Cerebellar cortex (tissue), 1 donor: Measurements from ENCODE around the gene ACAP3.

Experiments
- DNase-seq: peaks from one replicate; pipeline ENCODE4 v3.0.0-alpha.2; 2015; ENCODE audit warnings: low spot score

The ACAP3 gene

DNA sequence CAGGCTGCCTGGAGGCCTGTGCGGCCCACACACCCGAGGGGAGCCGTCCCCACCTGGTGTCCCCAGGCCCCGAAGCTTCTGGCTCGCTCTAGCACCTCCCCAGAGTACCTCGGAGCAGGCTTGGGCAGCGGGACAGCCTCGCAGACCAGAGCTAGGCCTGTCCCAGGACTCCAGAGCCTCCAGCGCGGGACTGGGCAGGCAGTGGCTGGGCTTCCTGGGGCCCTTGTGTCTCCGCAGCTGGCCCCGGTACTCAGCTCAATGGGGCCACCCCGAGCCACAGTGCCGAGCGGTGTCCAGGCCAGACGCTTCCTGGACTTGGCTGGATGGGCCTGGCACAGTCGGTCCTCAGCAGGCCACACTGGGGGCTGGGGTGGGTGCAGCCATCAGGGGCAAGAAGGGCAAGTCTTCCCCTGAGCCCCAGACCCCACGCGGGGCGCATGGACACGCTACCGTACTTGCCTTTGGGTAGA lies 22.6 kb downstream of the ACAP3 start:
- no peak for DNase-seq

DNA sequence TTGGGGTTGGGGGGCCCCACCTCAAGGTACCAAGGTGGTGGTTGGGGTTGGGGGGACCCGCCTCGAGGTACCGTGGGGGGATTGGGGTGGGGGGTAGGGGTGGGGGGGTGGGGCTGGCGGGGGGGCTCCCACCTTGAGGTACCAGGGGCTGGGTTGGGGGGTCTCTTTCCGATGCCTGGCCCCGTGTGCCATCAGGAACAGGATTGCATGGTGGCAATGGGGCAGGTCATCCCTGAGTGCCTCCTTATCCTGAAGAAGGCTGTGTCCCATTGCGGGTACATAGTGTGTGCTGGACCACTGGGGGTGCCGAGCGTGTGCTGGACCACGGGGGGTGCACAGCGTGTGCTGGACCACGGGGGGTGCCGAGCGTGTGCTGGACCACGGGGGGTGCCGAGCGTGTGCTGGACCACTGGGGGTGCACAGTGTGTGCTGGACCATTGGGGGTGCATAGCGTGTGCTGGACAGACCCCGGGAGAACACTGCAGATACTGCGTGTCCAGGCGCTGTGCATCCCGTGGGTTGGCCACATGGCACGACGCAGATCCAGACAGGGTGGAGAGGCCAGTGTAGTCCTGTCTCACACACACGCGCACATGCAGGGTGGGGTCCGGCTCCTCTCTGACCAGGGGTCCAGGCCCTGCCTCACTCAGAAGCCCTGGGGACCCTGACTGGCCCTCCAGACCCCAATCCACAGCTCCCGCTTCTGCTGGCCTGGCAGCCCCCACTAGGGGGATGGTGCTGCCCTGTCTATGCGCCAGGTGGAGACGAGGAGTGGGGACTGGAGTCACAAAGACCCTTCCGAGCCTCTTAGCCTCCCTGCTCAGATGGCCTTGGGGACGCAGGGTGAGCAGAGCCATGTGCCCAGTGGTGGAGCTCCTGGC lies 23.3 kb downstream of the ACAP3 start:
- no peak for DNase-seq

DNA sequence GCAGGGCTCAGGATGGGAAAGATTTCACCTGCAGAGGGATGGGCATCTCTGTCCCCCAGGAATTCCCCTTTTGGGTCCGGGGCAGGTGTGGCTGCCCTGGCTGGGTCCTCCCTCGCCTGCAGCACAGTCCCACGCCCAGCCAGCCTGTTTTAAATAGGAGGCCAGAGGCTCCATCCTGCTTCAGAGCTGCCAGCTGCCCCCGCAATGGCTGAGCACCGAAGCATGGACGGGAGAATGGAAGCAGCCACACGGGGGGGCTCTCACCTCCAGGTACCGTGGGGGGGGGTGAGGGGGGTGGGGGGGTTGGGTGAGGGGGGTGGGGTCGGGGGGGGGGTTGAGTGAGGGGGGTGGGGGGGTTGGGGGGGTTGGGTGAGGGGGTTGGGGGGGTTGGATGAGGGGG lies 23.9 kb downstream of the ACAP3 start:
- peak; percentile 11 for DNase-seq

- DNase-seq = no peak
Measured at GRCh38 chr1:1282998-1283397, 24.7 kb downstream of the ACAP3 start.

- peak; percentile 44 for DNase-seq
Measured at GRCh38 chr1:1281533-1282321, 26.0 kb downstream of the ACAP3 start.

- DNase-seq = no peak
Measured at GRCh38 chr1:1280782-1281481, 26.8 kb downstream of the ACAP3 start.

DNA sequence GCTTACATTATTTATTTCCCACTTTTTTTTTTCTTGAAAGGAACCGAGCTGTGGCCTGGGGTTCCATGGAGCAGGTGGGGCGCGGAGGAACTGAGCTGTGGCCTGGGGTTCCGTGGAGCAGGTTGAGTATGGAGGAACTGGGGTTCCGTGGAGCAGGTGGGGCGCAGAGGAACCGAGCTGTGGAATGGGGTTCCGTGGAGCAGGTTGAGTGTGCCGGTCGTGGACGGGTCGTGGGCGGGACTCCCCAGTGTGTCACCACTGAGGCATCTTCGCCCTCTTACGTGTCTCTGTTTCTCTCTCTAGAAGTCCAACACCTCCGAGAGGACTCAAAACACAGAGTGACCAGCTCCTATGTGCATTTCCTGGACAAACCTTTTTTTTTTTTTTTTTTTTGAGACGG lies 28.7 kb downstream of the ACAP3 start:
- DNase-seq = no peak

DNA sequence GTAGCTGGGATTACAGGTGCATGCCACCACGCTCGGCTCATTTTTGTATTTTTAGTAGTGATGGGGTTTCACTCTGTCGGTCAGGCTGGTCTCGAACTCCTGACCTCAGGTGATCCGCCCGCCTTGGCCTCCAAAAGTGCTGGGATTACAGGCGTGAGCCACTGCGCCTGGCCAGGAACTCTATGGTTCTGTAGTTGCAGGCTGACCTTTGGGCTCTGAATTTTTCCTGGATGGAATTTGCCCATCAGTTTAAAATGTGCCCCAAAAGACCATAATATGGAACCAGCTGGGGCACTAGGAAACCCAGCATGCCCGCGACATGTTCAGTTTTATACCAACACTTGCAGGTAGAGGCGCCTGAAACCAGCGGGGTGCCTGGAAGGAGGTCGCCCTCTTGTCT lies 29.1 kb downstream of the ACAP3 start:
- no peak for DNase-seq

DNA sequence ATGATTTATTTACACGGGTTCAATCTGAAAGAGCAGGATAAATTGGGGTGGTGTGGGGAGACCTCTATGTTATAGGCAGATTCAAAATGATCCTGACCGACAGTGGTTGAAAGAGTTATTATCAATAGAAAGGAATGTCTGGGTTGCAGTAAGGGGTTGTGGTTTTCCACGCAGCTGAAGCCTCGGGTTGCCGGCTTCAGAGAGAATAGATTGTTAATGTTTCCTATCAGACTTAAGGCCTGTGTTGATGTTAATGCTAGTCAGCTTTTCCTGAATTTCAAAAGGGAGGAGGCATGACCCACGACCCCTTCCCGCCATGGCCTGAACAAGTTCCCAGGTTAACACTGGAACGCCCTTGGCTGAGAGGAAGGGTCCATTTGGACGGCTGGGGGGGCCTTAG lies 31.9 kb downstream of the ACAP3 start:
- DNase-seq = no peak

DNA sequence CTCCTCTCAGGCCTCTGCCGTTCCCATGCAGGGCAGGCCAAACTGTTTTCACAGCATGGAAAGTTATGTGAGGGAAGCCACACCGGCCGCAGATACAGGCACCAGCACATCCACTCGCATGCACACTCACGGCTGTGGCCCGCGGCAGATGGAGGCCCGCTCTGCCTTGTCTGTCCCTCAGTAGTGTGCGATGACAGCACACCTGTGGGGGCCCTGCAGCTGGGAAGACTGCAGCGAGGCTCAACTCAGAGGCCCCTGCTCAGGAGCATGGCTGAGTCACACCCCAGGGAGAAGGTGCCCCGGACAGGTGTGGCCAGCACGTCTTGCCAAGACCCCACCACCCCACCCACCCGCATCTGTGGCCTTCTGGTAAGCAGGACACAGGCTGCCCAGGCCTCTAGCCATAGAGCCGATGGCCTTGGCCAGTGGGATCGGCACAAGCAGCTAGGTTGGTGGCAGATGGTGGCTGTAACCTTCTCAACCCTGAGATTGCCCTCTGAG lies 32.7 kb downstream of the ACAP3 start:
- DNase-seq = no peak

DNA sequence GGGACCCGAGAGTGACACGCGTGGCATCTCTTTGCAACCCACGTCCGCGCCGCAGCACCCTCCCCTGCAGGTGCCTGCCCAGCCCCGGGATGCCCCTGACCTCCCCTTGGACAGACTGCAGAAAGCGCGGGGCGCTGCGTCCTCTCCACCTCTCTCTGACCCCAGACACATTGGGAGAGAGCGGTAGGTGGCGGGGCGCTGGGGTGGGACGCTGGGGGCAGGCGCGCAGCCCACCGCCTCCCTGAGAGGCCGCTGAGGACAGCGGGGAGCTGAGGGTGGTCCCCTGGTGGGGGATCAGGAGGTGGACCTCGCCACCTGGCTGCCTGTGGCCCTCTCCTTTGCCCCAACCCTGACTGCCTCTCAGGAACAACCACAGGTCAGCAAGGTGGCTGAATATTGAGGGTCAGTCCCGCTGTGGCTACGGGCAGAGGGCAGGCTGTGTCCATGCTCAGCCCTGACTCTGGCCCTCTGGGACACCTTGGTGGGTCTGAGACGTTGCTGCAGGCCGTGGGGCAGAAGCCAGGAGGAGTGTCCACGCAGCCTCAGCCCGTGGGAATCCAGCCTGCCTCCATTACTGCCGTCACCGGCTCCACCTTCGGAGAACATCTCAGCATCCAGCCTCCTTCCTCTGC lies 33.3 kb downstream of the ACAP3 start:
- peak; percentile 8 for DNase-seq

DNA sequence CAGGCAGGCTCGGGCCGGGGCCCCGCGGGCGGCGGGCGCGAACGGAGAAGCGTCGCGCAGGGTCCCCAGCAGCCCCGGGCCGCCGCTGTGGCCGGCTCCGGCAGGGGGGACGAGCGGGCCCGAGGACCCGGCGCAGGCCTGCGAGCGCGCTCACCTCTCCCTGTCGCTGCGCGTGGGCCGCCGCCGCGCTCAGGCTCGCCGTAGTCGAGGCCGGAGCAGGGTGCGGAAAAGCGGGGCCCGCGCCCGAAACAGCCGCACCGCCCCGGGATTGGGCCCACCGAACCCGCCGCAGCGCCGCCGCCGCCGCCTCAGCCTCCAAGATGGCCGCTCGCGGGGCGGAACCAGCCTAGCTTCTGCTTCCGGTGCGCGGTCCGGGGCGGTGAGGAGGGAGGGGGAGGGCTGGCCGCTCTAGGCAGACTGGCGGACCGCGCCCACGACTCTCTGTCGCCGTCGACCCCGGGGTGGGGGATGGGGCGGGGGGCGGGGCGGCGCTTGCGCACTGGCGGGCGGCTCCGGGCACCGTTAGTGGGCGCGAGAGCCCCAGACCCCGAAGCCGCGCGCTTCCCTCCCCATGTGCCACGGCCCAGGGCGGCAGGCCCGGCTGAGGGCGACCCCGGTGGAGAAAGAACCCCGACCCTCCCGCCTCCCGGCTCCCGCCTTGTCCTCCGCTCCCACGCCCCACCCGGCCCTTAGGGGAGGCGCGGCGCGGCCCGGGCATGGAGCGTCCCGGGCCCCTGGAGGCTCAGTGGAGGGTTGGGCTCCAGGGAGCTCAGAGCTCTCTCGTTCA lies 34.0 kb downstream of the ACAP3 start, which contains the start of gene UBE2J2:
Gene UBE2J2, minus strand, starts transcription at position 343 of the 787 bp plus-strand sequence. CDS start 5,862 bp downstream, outside the sequence.
- DNase-seq = peak; percentile 88

- DNase-seq = no peak
Measured at GRCh38 chr1:1273209-1273511, 34.6 kb downstream of the ACAP3 start.

GRCh38 chr1:1272341-1273208 lies 35.2 kb downstream of the ACAP3 start:
- no peak for DNase-seq

- DNase-seq = no peak
Measured at GRCh38 chr1:1270813-1271212, 36.9 kb downstream of the ACAP3 start.

DNA sequence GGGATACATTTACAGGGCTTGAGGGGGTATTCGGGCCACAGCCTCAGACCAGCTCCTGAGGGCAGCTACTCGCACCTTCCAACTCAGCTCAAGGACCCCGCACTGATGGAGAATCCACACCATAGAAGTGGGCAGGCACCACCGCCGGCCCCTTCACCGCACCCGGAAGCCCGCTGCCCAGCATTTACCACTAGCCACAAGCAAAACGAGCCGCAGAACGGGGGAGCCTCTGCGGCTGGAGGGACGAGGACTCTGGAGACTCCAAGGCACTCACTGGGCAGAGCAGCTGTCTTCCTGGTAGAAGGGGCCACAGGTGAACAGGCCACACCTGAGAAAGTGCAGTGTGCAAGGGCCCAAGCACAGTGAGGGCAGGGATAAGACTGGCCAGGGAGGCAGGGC lies 39.4 kb downstream of the ACAP3 start:
- no peak for DNase-seq

- DNase-seq = no peak
Measured at GRCh38 chr1:1267488-1268283, 40.0 kb downstream of the ACAP3 start.

GRCh38 chr1:1264868-1265272 lies 42.9 kb downstream of the ACAP3 start:
- DNase-seq = no peak

DNA sequence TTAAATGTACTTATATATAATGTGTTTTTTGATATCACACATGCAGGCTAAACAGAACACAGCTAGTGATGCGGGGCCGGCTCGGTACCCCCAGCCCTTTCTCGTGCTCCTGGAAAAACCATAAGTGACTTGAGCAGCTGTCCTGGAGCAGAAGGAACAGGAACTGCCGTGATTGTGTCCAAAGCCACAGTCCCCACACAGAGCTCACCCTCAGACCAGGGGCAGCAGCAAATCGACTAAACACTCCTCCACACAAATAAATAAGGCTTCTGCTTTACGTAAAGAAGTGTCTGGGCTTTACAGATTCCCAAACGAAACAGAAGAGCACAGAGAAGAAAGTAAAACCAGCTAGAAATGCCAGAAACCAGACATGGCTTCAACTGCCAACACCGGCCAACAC lies 43.7 kb downstream of the ACAP3 start:
- no peak for DNase-seq
